IMR-90 (cell line): Measurements from ENCODE around the gene MYH7B. TPM values are rescaled to one million over a fixed set of nuclear protein-coding genes. Genes with fewer than 3 reads are reported as not detected.

Source experiments
- ATAC-seq: fragments of 200-7000 bp; cut with Tn5 transposase; 2 replicates; pipeline ENCODE4 v1.9.1; 2020; ENCODE audit warnings: low read depth, mild to moderate bottlenecking, moderate library complexity
- BruUV-seq: library from RNA; stranded (reverse); fragments of 400-500 nt; replicated peaks from 2 replicates; lab custom pipeline; 2021; lab: Mats Ljungman, UMichigan
- CTCF ChIA-PET: fragments of 300-600 bp; formaldehyde crosslinking; extraction: SDS; loops from one replicate; lab custom pipeline; 2021; ENCODE audit warnings: antibody characterized with exemption; lab: Yijun Ruan, JAX
- POLR2A ChIA-PET: fragments of 300-600 bp; sonication (Branson Sonifier 250); formaldehyde crosslinking; loops from one replicate; lab custom pipeline; 2022; ENCODE audit warnings: antibody characterized with exemption; ENCODE audit not compliant: unreplicated experiment; lab: Charles Lee
- DNase-seq: peaks from one replicate; pipeline ENCODE4 v3.0.0; 2013
- H2AFZ ChIP-seq: replicated peaks from 2 replicates; pipeline ENCODE3; 2013; ENCODE audit warnings: low read length, mild to moderate bottlenecking; ENCODE audit not compliant: poor library complexity
- H2AK5ac ChIP-seq: 2 replicates; pipeline ENCODE4 v1.6.1; 2013; ENCODE audit warnings: low read depth, low read length, inconsistent platforms
- H2AK9ac ChIP-seq: replicated peaks from 2 replicates; pipeline ENCODE3; 2013; ENCODE audit warnings: mild to moderate bottlenecking, low read depth, low read length, moderate library complexity; ENCODE audit not compliant: poor library complexity
- H2BK120ac ChIP-seq: 2 replicates; pipeline ENCODE4 v1.6.1; 2013; ENCODE audit warnings: low read depth, low read length, inconsistent platforms
- H2BK15ac ChIP-seq: 3 replicates; pipeline ENCODE4 v1.6.1; 2013; ENCODE audit warnings: low read depth, low read length, inconsistent platforms
- H2BK20ac ChIP-seq: 2 replicates; pipeline ENCODE4 v1.6.1; 2013; ENCODE audit warnings: low read depth, mild to moderate bottlenecking, inconsistent platforms, low read length, moderate library complexity
- H2BK5ac ChIP-seq: 2 replicates; pipeline ENCODE4 v1.6.1; 2013; ENCODE audit warnings: mild to moderate bottlenecking, low read depth, low read length, inconsistent platforms; ENCODE audit not compliant: poor library complexity, severe bottlenecking
- H3K14ac ChIP-seq: replicated peaks from 2 replicates; pipeline ENCODE4 v1.6.1; 2013; ENCODE audit warnings: low read depth, low read length, inconsistent platforms
- H3K18ac ChIP-seq: 2 replicates; pipeline ENCODE4 v1.6.1; 2013; ENCODE audit warnings: low read depth, low read length, control low read depth
- H3K23ac ChIP-seq: 2 replicates; pipeline ENCODE4 v1.6.1; 2013; ENCODE audit warnings: low read depth, low read length, inconsistent platforms
- H3K27ac ChIP-seq: 2 replicates; pipeline ENCODE4 v1.5.1; 2013; ENCODE audit warnings: mild to moderate bottlenecking, control low read depth, low read length; ENCODE audit not compliant: insufficient read depth
- H3K27me3 ChIP-seq: 2 replicates; pipeline ENCODE4 v1.6.1; 2013; ENCODE audit warnings: low read length; ENCODE audit not compliant: control insufficient read depth, insufficient read depth
- H3K36me3 ChIP-seq: 2 replicates; pipeline ENCODE4 v1.6.1; 2013; ENCODE audit warnings: low read length, mixed read lengths; ENCODE audit not compliant: control insufficient read depth, insufficient read depth
- H3K4ac ChIP-seq: 2 replicates; pipeline ENCODE4 v1.6.1; 2013; ENCODE audit warnings: low read depth, low read length, inconsistent platforms
- H3K4me1 ChIP-seq: 2 replicates; pipeline ENCODE4 v1.6.1; 2013; ENCODE audit warnings: low read length, mixed read lengths; ENCODE audit not compliant: control insufficient read depth, insufficient read depth
- H3K4me2 ChIP-seq: 2 replicates; pipeline ENCODE4 v1.6.1; 2013; ENCODE audit warnings: low read depth, mild to moderate bottlenecking, control low read depth, low read length, moderate library complexity
- H3K4me3 ChIP-seq: 2 replicates; pipeline ENCODE4 v1.5.1; 2013; ENCODE audit warnings: low read depth, mild to moderate bottlenecking, control low read depth, low read length, moderate library complexity; ENCODE audit not compliant: insufficient read depth
- H3K56ac ChIP-seq: 2 replicates; pipeline ENCODE4 v1.6.1; 2013; ENCODE audit warnings: low read length, inconsistent platforms; ENCODE audit not compliant: insufficient read depth; ENCODE audit errors: extremely low read depth
- H3K79me1 ChIP-seq, 2 experiments: 2 replicates each; pipeline ENCODE4 v1.6.1; 2013; ENCODE audit warnings: low read length in 2 of 2, inconsistent platforms in 1 of 2, low read depth in 1 of 2
- H3K9ac ChIP-seq: 2 replicates; pipeline ENCODE4 v1.6.1; 2013; ENCODE audit warnings: low read depth, low read length, control low read depth
- H3K9me1 ChIP-seq: 2 replicates; pipeline ENCODE4 v1.6.1; 2013; ENCODE audit warnings: low read length, inconsistent platforms; ENCODE audit not compliant: insufficient read depth
- H3K9me3 ChIP-seq: 2 replicates; pipeline ENCODE4 v1.6.1; 2013; ENCODE audit warnings: low read length; ENCODE audit not compliant: control insufficient read depth, insufficient read depth
- H4K20me1 ChIP-seq: 2 replicates; pipeline ENCODE4 v1.6.1; 2013; ENCODE audit warnings: low read length, inconsistent platforms; ENCODE audit not compliant: insufficient read depth
- H4K5ac ChIP-seq: 2 replicates; pipeline ENCODE4 v1.6.1; 2013; ENCODE audit warnings: mild to moderate bottlenecking, low read depth, low read length, control low read depth
- H4K8ac ChIP-seq, 2 experiments: 2 replicates each; pipeline ENCODE4 v1.6.1; 2013; ENCODE audit warnings: low read depth in 2 of 2, low read length in 2 of 2, control low read depth in 1 of 2, inconsistent platforms in 1 of 2
- H4K91ac ChIP-seq: 2 replicates; pipeline ENCODE4 v1.6.1; 2013; ENCODE audit warnings: low read depth, low read length, inconsistent platforms; ENCODE audit not compliant: insufficient read depth
- BHLHE40 ChIP-seq: fragments of 150-350 bp; IDR thresholded peaks from 2 replicates; pipeline ENCODE4 v1.6.1; 2016; ENCODE audit warnings: mild to moderate bottlenecking, low read depth, low read length
- CEBPB ChIP-seq: IDR thresholded peaks from 2 replicates; pipeline ENCODE4 v1.6.1; 2012; ENCODE audit warnings: low read depth, low read length, improper control_type of control experiment
- CHD1 ChIP-seq: IDR thresholded peaks from 2 replicates; pipeline ENCODE4 v1.6.1; 2012; ENCODE audit warnings: low read depth, low read length, improper control_type of control experiment
- FOS ChIP-seq: fragments of 150-350 bp; IDR thresholded peaks from 2 replicates; pipeline ENCODE4 v1.6.1; 2016; ENCODE audit warnings: low read depth, low read length
- MAFK ChIP-seq: IDR thresholded peaks from 2 replicates; pipeline ENCODE4 v1.6.1; 2012; ENCODE audit warnings: low read depth, low read length, improper control_type of control experiment
- MAZ ChIP-seq: IDR thresholded peaks from 2 replicates; pipeline ENCODE4 v1.6.1; 2012; ENCODE audit warnings: low read depth, mild to moderate bottlenecking, low read length, improper control_type of control experiment, moderate library complexity, borderline replicate concordance
- MXI1 ChIP-seq: IDR thresholded peaks from 2 replicates; pipeline ENCODE4 v1.6.1; 2012; ENCODE audit warnings: low read depth, mild to moderate bottlenecking, low read length, moderate library complexity, borderline replicate concordance
- NFE2L2 ChIP-seq: fragments of 150-350 bp; IDR thresholded peaks from 2 replicates; pipeline ENCODE4 v1.6.1; 2016; ENCODE audit warnings: low read depth, mild to moderate bottlenecking, low read length
- RAD21 ChIP-seq: IDR thresholded peaks from 2 replicates; pipeline ENCODE4 v1.6.1; 2012; ENCODE audit warnings: low read length, improper control_type of control experiment
- RCOR1 ChIP-seq: IDR thresholded peaks from 2 replicates; pipeline ENCODE4 v1.6.1; 2012; ENCODE audit warnings: mild to moderate bottlenecking, low read length, improper control_type of control experiment; ENCODE audit not compliant: insufficient replicate concordance
- RFX5 ChIP-seq: IDR thresholded peaks from 2 replicates; pipeline ENCODE4 v1.8.0; 2012; ENCODE audit warnings: low read depth, mild to moderate bottlenecking, low read length, moderate library complexity
- SMC3 ChIP-seq: fragments of 150-350 bp; IDR thresholded peaks from 2 replicates; pipeline ENCODE4 v1.6.1; 2016; ENCODE audit warnings: low read depth, mild to moderate bottlenecking, antibody characterized with exemption, low read length, moderate library complexity
- WGBS, 2 experiments: methylation state at CpG; one replicate each; pipeline versions ENCODE4 v1.1.5 to v1.1.7; 2013; ENCODE audit warnings: missing lambda C conversion rate in 2 of 2; ENCODE audit not compliant: insufficient read length in 1 of 2; ENCODE audit errors: extremely low coverage in 2 of 2; 5-methylcytosine and 5-hydroxymethylcytosine counted together
- dilution Hi-C: fragments of 300-500 bp; cut with HindIII; formaldehyde crosslinking; loops from one replicate; pipeline ENCODE4 v1.14.3; 2018; ENCODE audit warnings: low sequenced_read_pairs; ENCODE audit not compliant: unreplicated experiment
- in situ Hi-C: fragments of 300-500 bp; cut with MboI; formaldehyde crosslinking; loops from 3 replicates; pipeline ENCODE4 v1.14.3; 2019; ENCODE audit warnings: low sequenced_read_pairs, inconsistent platforms, mixed read lengths
- intact Hi-C: fragments of 100-400 bp; cut with micrococcal nuclease; formaldehyde crosslinking; loops from 2 replicates; pipeline ENCODE4 v1.10.0; 2022
- polyA plus RNA-seq, 3 experiments: library from polyadenylated mRNA; depleted of rRNA; stranded (reverse); fragments of >200 nt; gene quantifications; 2 replicates each; pipeline ENCODE4 v1.2.3, GENCODE V29; 2012; ENCODE audit warnings: low replicate concordance in 1 of 3
- total RNA-seq: library from RNA; depleted of rRNA; stranded (reverse); fragments of >200 nt; gene quantifications from 2 replicates; pipeline ENCODE4 v1.2.3, GENCODE V29; 2012
- TF ChIP-seq, protein P1 (sequence below): conservative IDR thresholded peaks from 2 replicates; pipeline ENCODE4 v1.5.1; 2012; ENCODE audit warnings: mild to moderate bottlenecking, low read depth, low read length, improper control_type of control experiment
- TF ChIP-seq, protein P2 (sequence below): fragments of 150-350 bp; IDR thresholded peaks from 2 replicates; pipeline ENCODE4 v1.6.1; 2016; ENCODE audit warnings: low read depth, mild to moderate bottlenecking, low read length, moderate library complexity, borderline replicate concordance

MYH7B gene
- total and polyA plus RNA-seq, 2 of the 4 experiments (the other 2 are of a cell fraction) = 0.09 TPM; not detected in 1

DNA sequence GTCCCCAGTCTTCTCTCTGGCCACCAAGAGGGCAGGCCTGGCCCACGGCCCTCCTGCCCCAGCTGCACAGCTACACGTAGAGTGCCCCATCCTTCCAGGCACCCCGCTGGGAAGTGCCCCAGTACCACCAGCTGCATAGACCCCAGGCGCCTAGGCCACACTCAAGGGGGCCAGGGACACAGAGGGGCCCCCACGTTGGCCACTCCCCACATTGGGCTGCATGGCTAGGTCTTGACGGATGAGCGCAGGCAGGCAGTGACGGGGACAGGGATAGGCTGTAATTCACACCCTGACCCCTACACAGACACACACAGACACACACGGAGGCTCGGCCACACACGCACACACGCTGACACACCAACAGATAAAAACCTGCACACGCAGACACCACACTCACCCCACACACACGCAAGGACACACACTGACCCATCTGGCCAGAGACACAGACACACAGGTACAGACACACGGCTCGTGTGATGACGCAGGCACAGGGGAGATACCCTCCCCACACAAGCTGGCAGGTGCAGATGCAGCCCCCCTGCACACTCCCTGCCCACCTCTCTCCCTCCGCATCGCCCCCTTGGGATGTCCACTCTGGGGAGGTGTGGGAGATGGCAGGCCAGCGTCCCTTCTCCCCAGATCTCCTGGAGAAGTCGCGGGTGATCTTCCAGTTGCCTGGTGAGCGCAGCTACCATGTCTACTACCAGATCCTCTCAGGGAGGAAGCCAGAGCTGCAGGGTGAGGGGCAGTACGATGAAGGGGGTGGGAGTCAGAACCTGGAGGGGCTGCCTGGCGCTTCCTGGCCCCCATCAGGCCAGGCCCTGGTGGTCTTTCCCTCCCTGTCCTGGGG, 30.0 kb downstream of the MYH7B start:
- H2BK20ac ChIP-seq = no peak overlapping the region
- H3K18ac ChIP-seq = no peak overlapping the region
- H4K20me1 ChIP-seq = peaks cover 4% of the 10 kb centered on the region
- no peaks in the 10 kb centered on the region for H3K79me1 ChIP-seq
- no peak overlapping the region for H2AFZ ChIP-seq
- in situ Hi-C loops (no loop called here), dilution Hi-C loops (no loop called here), intact Hi-C loops (no loop called here)
- ChIA-PET CTCF (interaction anchor here (0.6 kb wide), 1 partner anchor 408 kb away, joined by 3 read pairs; no protein-coding TSS in a partner anchor), POLR2A (no interaction called here)
- no peak for ATAC-seq
- H3K56ac ChIP-seq = no peak overlapping the region
- H3K4me2 ChIP-seq = no peak overlapping the region
- 0 out of 2 replicates have a peak, but pooled peaks cover 1% of the 10 kb centered on the region for H3K36me3 ChIP-seq
- peaks cover 11% of the 10 kb centered on the region; the same call in 1 of the 2 replicates for H3K9me1 ChIP-seq
- no peak overlapping the region for H3K27ac ChIP-seq
- H3K27me3 ChIP-seq = peaks cover 31% of the 10 kb centered on the region
- H2BK15ac ChIP-seq = no peak overlapping the region
- no peak overlapping the region for H3K9ac ChIP-seq
- 53% methylated on average over 8 of the region's 25 CpGs; no CpG with 5 or more reads in 1 of the 2 experiments for WGBS, 2 experiments
- no peak overlapping the region for H3K23ac ChIP-seq
- no peak overlapping the region for H3K14ac ChIP-seq
- DNase-seq = no peak
- no peak overlapping the region for H4K5ac ChIP-seq
- no peak overlapping the region for H3K4me3 ChIP-seq
- H2BK120ac ChIP-seq = no peak overlapping the region
- no peak overlapping the region for H4K8ac ChIP-seq
- H3K9me3 ChIP-seq = no peaks in the 10 kb centered on the region
- H4K91ac ChIP-seq = no peak overlapping the region
- no peak overlapping the region for H2AK5ac ChIP-seq
- no peak overlapping the region for H2BK5ac ChIP-seq
- no peak overlapping the region for H2AK9ac ChIP-seq
- no TSS peak for BruUV-seq
- H3K4ac ChIP-seq = no peak overlapping the region
- no peaks in the 10 kb centered on the region for H3K4me1 ChIP-seq
- no peak for TF ChIP-seq RCOR1
- no peak for TF ChIP-seq RFX5
- no peak for TF ChIP-seq MAFK
- no peak for TF ChIP-seq BHLHE40
- TF ChIP-seq, protein P1, sequence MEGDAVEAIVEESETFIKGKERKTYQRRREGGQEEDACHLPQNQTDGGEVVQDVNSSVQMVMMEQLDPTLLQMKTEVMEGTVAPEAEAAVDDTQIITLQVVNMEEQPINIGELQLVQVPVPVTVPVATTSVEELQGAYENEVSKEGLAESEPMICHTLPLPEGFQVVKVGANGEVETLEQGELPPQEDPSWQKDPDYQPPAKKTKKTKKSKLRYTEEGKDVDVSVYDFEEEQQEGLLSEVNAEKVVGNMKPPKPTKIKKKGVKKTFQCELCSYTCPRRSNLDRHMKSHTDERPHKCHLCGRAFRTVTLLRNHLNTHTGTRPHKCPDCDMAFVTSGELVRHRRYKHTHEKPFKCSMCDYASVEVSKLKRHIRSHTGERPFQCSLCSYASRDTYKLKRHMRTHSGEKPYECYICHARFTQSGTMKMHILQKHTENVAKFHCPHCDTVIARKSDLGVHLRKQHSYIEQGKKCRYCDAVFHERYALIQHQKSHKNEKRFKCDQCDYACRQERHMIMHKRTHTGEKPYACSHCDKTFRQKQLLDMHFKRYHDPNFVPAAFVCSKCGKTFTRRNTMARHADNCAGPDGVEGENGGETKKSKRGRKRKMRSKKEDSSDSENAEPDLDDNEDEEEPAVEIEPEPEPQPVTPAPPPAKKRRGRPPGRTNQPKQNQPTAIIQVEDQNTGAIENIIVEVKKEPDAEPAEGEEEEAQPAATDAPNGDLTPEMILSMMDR = no peak
- no peak for TF ChIP-seq SMC3
- TF ChIP-seq FOS = no peak
- TF ChIP-seq, protein P2, sequence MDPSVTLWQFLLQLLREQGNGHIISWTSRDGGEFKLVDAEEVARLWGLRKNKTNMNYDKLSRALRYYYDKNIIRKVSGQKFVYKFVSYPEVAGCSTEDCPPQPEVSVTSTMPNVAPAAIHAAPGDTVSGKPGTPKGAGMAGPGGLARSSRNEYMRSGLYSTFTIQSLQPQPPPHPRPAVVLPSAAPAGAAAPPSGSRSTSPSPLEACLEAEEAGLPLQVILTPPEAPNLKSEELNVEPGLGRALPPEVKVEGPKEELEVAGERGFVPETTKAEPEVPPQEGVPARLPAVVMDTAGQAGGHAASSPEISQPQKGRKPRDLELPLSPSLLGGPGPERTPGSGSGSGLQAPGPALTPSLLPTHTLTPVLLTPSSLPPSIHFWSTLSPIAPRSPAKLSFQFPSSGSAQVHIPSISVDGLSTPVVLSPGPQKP = no peak
- TF ChIP-seq CHD1 = no peak
- TF ChIP-seq RAD21 = no peak
- no peak for TF ChIP-seq CEBPB
- no peak for TF ChIP-seq MXI1
- no peak for TF ChIP-seq MAZ
- TF ChIP-seq NFE2L2 = no peak
